ENCODE data around the gene POLR2A. TPM values are rescaled to one million over a fixed set of nuclear protein-coding genes. Genes with fewer than 3 reads are reported as not detected.

Gene POLR2A
- total RNA-seq, 1 experiment from 2014 or later, result 47.1 TPM

Other genes starting within 250 kb of the POLR2A start
- gene DVL2, start 249.8 kb upstream of the POLR2A start, total RNA-seq (2014; rRNA removed), result 36.9 and 65.7 TPM in 2 replicates
- gene PHF23, start 244.9 kb upstream of the POLR2A start, total RNA-seq (2014; rRNA removed), result 20.8 and 32.7 TPM in 2 replicates
- 88.2 and 103 TPM in 2 replicates for gene GABARAP, start 241.9 kb upstream of the POLR2A start, total RNA-seq (2014; rRNA removed)
- gene CTDNEP1, start 232.6 kb upstream of the POLR2A start, total RNA-seq (2014; rRNA removed), result 52.4 and 68.5 TPM in 2 replicates
- gene ELP5, start 232.2 kb upstream of the POLR2A start, total RNA-seq (2014; rRNA removed), result 60.5 and 67.5 TPM in 2 replicates
- gene CLDN7, start 221.9 kb upstream of the POLR2A start, total RNA-seq (2014; rRNA removed), result 147 and 180 TPM in 2 replicates
- 0.29 TPM in 1 of 2 replicates, not detected in the other for gene SLC2A4, start 202.6 kb upstream of the POLR2A start, total RNA-seq (2014; rRNA removed)
- 1.1 and 1.4 TPM in 2 replicates for gene YBX2, start 189.7 kb upstream of the POLR2A start, total RNA-seq (2014; rRNA removed)
- gene EIF5A, start 176.7 kb upstream of the POLR2A start, total RNA-seq (2014; rRNA removed), result 1,140 and 1,203 TPM in 2 replicates
- gene GPS2, start 169.0 kb upstream of the POLR2A start, total RNA-seq (2014; rRNA removed), result 30.8 and 45.8 TPM in 2 replicates
- gene NEURL4, start 155.0 kb upstream of the POLR2A start, total RNA-seq (2014; rRNA removed), result 21.4 and 27.7 TPM in 2 replicates
- not detected in 2 replicates for gene ACAP1, start 147.8 kb upstream of the POLR2A start, total RNA-seq (2014; rRNA removed)
- 7.0 and 7.6 TPM in 2 replicates for gene KCTD11, start 132.2 kb upstream of the POLR2A start, total RNA-seq (2014; rRNA removed)
- gene TMEM95, start 129.2 kb upstream of the POLR2A start, total RNA-seq (2014; rRNA removed), result not detected in 2 replicates
- 10.8 and 13.5 TPM in 2 replicates for gene TNK1, start 103.3 kb upstream of the POLR2A start, total RNA-seq (2014; rRNA removed)
- gene PLSCR3, start 89.8 kb upstream of the POLR2A start, total RNA-seq (2014; rRNA removed), result 53.8 and 62.7 TPM in 2 replicates
- 56.6 and 82.4 TPM in 2 replicates for gene TMEM256, start 80.3 kb upstream of the POLR2A start, total RNA-seq (2014; rRNA removed)
- 7.4 and 12.7 TPM in 2 replicates for gene NLGN2, start 76.5 kb upstream of the POLR2A start, total RNA-seq (2014; rRNA removed)
- not detected in 2 replicates for gene SPEM1, start 64.0 kb upstream of the POLR2A start, total RNA-seq (2014; rRNA removed)
- gene SPEM2, start 58.8 kb upstream of the POLR2A start, total RNA-seq (2014; rRNA removed), result not detected in 2 replicates
- not detected in 2 replicates for gene SPEM3, start 55.5 kb upstream of the POLR2A start, total RNA-seq (2014; rRNA removed)
- gene TMEM102, start 48.9 kb upstream of the POLR2A start, total RNA-seq (2014; rRNA removed), result 14.0 and 17.9 TPM in 2 replicates
- gene FGF11, start 44.9 kb upstream of the POLR2A start, total RNA-seq (2014; rRNA removed), result 0.69 and 1.0 TPM in 2 replicates
- gene CHRNB1, start 39.3 kb upstream of the POLR2A start, total RNA-seq (2014; rRNA removed), result 2.1 and 2.9 TPM in 2 replicates
- gene ZBTB4, start 4.7 kb upstream of the POLR2A start, total RNA-seq (2014; rRNA removed), result 14.7 and 18.4 TPM in 2 replicates
- gene SLC35G6, start 2.9 kb upstream of the POLR2A start, total RNA-seq (2014; rRNA removed), result not detected in 2 replicates
- 15.2 and 24.2 TPM in 2 replicates for gene TNFSF12, start 64.7 kb downstream of the POLR2A start, total RNA-seq (2014; rRNA removed)
- gene TNFSF13, start 74.4 kb downstream of the POLR2A start, total RNA-seq (2014; rRNA removed), result 3.6 and 5.2 TPM in 2 replicates
- 82.8 and 88.7 TPM in 2 replicates for gene SENP3, start 77.6 kb downstream of the POLR2A start, total RNA-seq (2014; rRNA removed)
- 30.2 and 32.4 TPM in 2 replicates for gene CD68, start 95.3 kb downstream of the POLR2A start, total RNA-seq (2014; rRNA removed)
- 71.0 and 94.1 TPM in 2 replicates for gene MPDU1, start 99.5 kb downstream of the POLR2A start, total RNA-seq (2014; rRNA removed)
- 6.3 and 7.0 TPM in 2 replicates for gene SOX15, start 105.7 kb downstream of the POLR2A start, total RNA-seq (2014; rRNA removed)
- 51.4 and 67.2 TPM in 2 replicates for gene FXR2, start 130.5 kb downstream of the POLR2A start, total RNA-seq (2014; rRNA removed)
- gene SAT2, start 143.5 kb downstream of the POLR2A start, total RNA-seq (2014; rRNA removed), result 27.6 and 33.1 TPM in 2 replicates
- not detected in 2 replicates for gene SHBG, start 145.8 kb downstream of the POLR2A start, total RNA-seq (2014; rRNA removed)
- not detected in 2 replicates for gene ATP1B2, start 166.6 kb downstream of the POLR2A start, total RNA-seq (2014; rRNA removed)
- 2.0 and 3.4 TPM in 2 replicates for gene TP53, start 203.1 kb downstream of the POLR2A start, total RNA-seq (2014; rRNA removed)
- gene WRAP53, start 204.1 kb downstream of the POLR2A start, total RNA-seq (2014; rRNA removed), result 18.0 and 22.6 TPM in 2 replicates
- 4.9 and 7.7 TPM in 2 replicates for gene EFNB3, start 220.8 kb downstream of the POLR2A start, total RNA-seq (2014; rRNA removed)
- gene DNAH2, start 233.4 kb downstream of the POLR2A start, total RNA-seq (2014; rRNA removed), result 0.62 and 0.92 TPM in 2 replicates